Nephron (organoid): ENCODE data around the gene CNTNAP2.

Source experiments
- H3K27ac Mint-ChIP-seq, 3 experiments: 2 replicates each; pipeline ENCODE4 v1.8.0; 2020; ENCODE audit warnings: mixed read lengths in 3 of 3, mild to moderate bottlenecking in 2 of 3, moderate library complexity in 1 of 3
- H3K27me3 Mint-ChIP-seq: 2 replicates; pipeline ENCODE4 v1.8.0; 2021; ENCODE audit warnings: low read depth, mild to moderate bottlenecking, moderate library complexity, mixed read lengths
- H3K36me3 Mint-ChIP-seq: 2 replicates; pipeline ENCODE4 v1.8.0; 2020; ENCODE audit warnings: low read depth, mixed read lengths
- H3K4me1 Mint-ChIP-seq: 2 replicates; pipeline ENCODE4 v1.8.0; 2020; ENCODE audit warnings: mixed read lengths
- H3K4me3 Mint-ChIP-seq, 3 experiments: 2 replicates each; pipeline ENCODE4 v1.8.0; 2020; ENCODE audit warnings: mild to moderate bottlenecking in 3 of 3, mixed read lengths in 3 of 3, moderate library complexity in 2 of 3
- H3K9me3 Mint-ChIP-seq: 2 replicates; pipeline ENCODE4 v1.8.0; 2020; ENCODE audit warnings: mixed read lengths
- CTCF ChIP-seq, 3 experiments: fragments of 200-600 bp; sonication (generic); IDR thresholded peaks; one replicate each; pipeline ENCODE4 v1.5.0; 2021; ENCODE audit warnings: antibody characterized with exemption in 3 of 3; ENCODE audit not compliant: unreplicated experiment in 3 of 3

CNTNAP2 gene

GRCh38 chr7:147646568-147646967, 1530.0 kb downstream of the CNTNAP2 start:
- peaks cover 5% of the 10 kb centered on the region for H3K4me1 Mint-ChIP-seq

GRCh38 chr7:147650991-147651390, 1534.4 kb downstream of the CNTNAP2 start:
- no peak for TF ChIP-seq CTCF (IDR thresholded peaks at IDR 0.05; ENCODE audit: unreplicated experiment in 3 of 3)
- no peaks in the 10 kb centered on the region for H3K36me3 Mint-ChIP-seq
- no peaks in the 10 kb centered on the region for H3K9me3 Mint-ChIP-seq
- no peak overlapping the region for H3K4me3 Mint-ChIP-seq
- H3K4me1 Mint-ChIP-seq: no peaks in the 10 kb centered on the region
- no peaks in the 10 kb centered on the region for H3K27me3 Mint-ChIP-seq
- H3K27ac Mint-ChIP-seq: no peak overlapping the region

More at GRCh38 chr7:147646568-147646967, 1530.0 kb downstream of the CNTNAP2 start:
- no peaks in the 10 kb centered on the region for H3K9me3 Mint-ChIP-seq
- H3K36me3 Mint-ChIP-seq: no peaks in the 10 kb centered on the region
- H3K4me3 Mint-ChIP-seq: no peak overlapping the region
- no peak overlapping the region for H3K27ac Mint-ChIP-seq
- TF ChIP-seq CTCF (IDR thresholded peaks at IDR 0.05; ENCODE audit: unreplicated experiment in 3 of 3): no peak
- H3K27me3 Mint-ChIP-seq: no peaks in the 10 kb centered on the region

GRCh38 chr7:147651601-147652000, 1535.0 kb downstream of the CNTNAP2 start:
- Mint-ChIP-seq H3K27me3 (no peaks in the 10 kb centered on the region), H3K36me3 (no peaks in the 10 kb centered on the region), H3K27ac (no peak overlapping the region)

GRCh38 chr7:147653456-147653855, 1536.9 kb downstream of the CNTNAP2 start:
- no peaks in the 10 kb centered on the region for H3K27me3 Mint-ChIP-seq
- no peaks in the 10 kb centered on the region for H3K36me3 Mint-ChIP-seq
- H3K27ac Mint-ChIP-seq: peak overlapping the region in 1 of 3 experiments; percentile 12
- no peak overlapping the region for H3K4me3 Mint-ChIP-seq
- no peaks in the 10 kb centered on the region for H3K4me1 Mint-ChIP-seq
- H3K9me3 Mint-ChIP-seq: no peaks in the 10 kb centered on the region
- no peak for TF ChIP-seq CTCF (IDR thresholded peaks at IDR 0.05; ENCODE audit: unreplicated experiment in 3 of 3)

More at GRCh38 chr7:147651601-147652000, 1535.0 kb downstream of the CNTNAP2 start:
- H3K4me1 Mint-ChIP-seq: no peaks in the 10 kb centered on the region
- TF ChIP-seq CTCF (IDR thresholded peaks at IDR 0.05; ENCODE audit: unreplicated experiment in 3 of 3): no peak
- H3K9me3 Mint-ChIP-seq: no peaks in the 10 kb centered on the region
- no peak overlapping the region for H3K4me3 Mint-ChIP-seq

GRCh38 chr7:147658392-147658967, 1541.9 kb downstream of the CNTNAP2 start:
- no peaks in the 10 kb centered on the region for H3K9me3 Mint-ChIP-seq
- H3K4me3 Mint-ChIP-seq: no peak overlapping the region
- TF ChIP-seq CTCF (IDR thresholded peaks at IDR 0.05; ENCODE audit: unreplicated experiment in 3 of 3): no peak
- no peaks in the 10 kb centered on the region for H3K36me3 Mint-ChIP-seq
- no peaks in the 10 kb centered on the region for H3K27me3 Mint-ChIP-seq
- no peak overlapping the region for H3K27ac Mint-ChIP-seq
- H3K4me1 Mint-ChIP-seq: no peaks in the 10 kb centered on the region
